ENCODE measurements around the gene PDE6A.

PDE6A gene

GRCh38 chr5:149924486-149924885 is 20.1 kb downstream of the PDE6A start:
- DNase-seq = no peak

GRCh38 chr5:149922950-149923349 is 21.6 kb downstream of the PDE6A start:
- no peak for DNase-seq

DNA sequence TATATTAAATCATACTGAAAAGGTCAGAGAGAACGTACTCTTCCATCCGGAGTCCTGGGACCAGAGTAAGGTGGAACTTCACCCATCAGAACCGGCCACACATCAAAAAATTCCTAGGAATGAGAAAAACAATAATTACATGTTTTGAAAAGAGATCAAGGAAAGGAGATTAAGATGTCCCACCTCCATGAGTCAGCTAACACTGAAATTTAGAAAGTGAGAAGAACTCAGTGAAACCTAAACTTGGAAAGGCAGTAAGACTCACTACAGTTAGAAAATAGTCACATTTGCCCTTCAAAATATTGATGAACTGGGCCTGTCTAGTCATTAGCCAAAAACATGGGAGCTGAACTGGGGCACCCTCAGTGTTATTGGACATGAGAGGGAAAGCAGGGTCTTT is 23.0 kb downstream of the PDE6A start:
- no peak for DNase-seq

GRCh38 chr5:149917073-149917676 is 27.4 kb downstream of the PDE6A start:
- no peak for DNase-seq

GRCh38 chr5:149916334-149917072 is 28.1 kb downstream of the PDE6A start:
- DNase-seq = no peak

- no peak for DNase-seq
Measured at GRCh38 chr5:149915392-149916260, 29.0 kb downstream of the PDE6A start.

DNA sequence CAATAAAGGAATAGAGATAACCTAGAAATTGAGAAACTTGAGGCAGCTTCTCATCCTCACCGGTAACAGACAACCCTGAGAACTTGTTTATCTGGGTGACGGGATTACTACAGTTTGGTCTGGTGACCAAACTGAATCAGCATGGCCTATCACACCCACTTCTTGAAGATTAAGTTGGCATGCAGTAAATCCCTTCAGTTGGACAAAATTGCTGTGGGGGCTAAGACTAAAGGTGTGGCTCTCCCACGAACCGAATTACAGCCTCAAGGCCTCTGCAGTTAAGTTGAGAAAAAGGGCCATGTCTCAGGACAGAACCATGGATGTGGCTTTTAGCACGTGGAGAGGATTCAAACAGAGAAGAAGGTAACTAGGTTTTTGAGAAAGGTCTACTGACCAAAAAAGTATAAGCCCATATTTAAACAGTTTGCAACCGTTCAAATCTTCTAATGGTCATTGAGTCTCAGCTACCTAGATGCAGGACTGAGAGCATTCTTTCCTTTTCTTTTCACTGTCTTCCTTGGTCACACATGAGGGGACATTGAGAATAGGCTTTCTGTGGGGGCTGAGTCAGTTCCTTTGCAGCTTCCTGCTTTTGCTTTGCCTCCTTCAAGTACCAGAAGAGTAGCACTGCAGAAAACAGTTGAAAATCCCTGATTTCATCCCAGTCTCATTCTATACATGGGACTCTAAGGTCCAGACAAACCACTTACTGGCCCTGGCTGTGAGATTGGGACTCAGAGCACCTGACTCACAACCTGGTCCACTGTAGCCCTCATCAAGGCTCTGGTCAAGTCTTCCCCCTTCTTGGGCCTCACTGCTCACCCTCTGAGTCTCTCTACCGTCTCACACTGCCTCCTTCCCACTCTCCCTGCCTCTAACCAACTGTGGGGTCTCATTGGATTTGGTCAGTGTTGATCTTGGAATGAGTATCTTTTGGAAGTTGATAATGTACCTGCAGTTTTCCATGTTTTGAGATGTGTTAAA is 30.9 kb downstream of the PDE6A start:
- DNase-seq = no peak

- no peak for DNase-seq
Measured at GRCh38 chr5:149912226-149912871, 32.2 kb downstream of the PDE6A start.

DNA sequence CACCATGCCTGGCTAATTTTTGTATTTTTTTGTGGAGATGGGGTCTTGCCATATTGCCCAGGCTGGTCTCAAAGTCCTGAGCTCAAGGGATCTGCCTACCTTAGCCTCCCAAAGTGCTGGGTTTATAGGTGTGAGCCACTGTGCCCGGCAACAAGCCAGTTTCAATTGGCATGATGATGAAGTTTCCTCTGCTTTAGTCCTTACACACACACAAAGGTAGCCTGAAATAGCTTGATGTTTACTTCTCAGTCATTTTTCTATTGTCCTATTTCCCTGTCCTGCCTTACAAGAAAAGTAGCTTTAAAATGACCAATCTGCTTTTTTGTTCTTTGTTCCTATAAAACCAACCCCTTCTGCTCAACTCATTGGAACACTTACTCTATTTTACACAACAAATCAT is 33.6 kb downstream of the PDE6A start:
- DNase-seq = no peak

DNA sequence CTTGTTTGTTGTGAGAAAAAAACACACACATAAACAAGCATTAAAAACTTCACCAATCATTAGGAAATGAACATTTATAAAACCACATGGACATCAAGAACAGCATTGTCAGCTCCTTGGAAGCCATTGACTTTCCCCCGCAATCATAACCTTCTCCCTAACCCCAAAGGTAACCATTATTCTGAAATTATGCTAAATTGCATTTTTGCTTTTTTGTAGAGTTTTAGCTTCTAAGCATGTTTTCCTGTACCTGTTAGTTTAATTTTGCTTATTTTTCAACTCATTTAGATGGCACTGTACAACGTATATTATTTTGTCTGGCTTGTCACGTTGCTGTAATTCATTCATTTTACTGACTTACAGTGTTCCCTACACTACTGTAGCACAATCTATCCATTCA is 36.8 kb downstream of the PDE6A start:
- no peak for DNase-seq

DNA sequence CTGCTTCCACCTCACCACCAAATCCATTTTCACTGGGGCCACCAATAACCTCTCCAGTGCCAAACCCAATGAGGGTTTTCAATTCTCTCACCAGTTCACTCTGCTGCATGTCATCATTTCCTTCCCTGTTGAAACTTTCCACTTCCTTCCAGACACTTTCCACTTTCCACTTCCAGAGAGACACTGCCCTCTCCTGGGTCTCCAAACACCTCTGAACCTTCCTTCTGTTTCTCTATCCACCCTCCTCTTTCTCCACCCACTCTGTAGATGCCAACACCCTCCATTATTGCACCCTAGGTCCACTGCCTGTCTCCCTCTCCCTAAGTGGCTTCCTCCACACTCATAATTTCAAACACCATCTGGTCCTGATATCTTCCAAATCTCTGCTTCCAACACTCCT is 39.6 kb downstream of the PDE6A start:
- DNase-seq = no peak

- DNase-seq = no peak
Measured at GRCh38 chr5:149904293-149904886, 40.2 kb downstream of the PDE6A start.

DNA sequence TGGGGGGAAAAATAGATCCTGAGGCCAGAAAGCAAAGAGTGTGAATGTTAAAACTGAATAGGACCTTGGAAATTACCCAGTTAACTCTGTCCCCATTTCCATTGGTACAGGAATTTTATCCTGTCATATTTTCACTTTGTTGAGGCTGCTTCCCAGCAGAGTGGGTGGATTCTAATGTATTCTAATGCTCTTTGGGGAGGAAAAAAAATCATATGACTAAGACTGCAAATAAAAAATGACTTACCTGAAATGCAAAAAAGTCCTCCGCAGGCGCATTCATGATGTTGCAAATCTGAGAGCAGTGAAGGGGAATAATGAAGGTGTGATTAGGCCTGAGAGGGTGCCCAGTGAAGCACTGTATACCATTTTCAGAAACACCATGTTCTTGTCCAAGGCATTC is 41.2 kb downstream of the PDE6A start:
- DNase-seq = no peak

DNA sequence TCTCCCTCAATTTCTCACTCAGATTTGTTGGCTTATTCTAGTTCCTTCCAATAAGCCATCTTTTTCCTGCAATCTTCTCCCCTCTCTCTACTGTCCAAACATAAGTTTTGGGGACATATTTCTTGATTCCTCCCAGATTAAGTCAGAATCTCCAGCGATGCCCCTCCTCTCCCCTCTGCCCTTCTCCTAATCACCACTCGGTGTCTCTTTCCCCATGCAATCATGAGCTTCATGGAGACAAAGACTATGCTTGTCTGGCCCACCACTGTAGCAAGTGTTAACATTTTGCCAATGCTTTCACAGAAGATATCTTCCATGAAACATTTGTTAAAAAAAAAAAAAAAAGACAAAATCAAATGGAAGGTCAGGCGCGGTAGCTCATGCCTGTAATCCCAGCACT is 42.4 kb downstream of the PDE6A start:
- no peak for DNase-seq

- DNase-seq = no peak
Measured at GRCh38 chr5:149901511-149901910, 43.1 kb downstream of the PDE6A start.

GRCh38 chr5:149900390-149900789 is 44.2 kb downstream of the PDE6A start:
- DNase-seq = no peak

- DNase-seq = no peak
Measured at GRCh38 chr5:149898811-149899210, 45.8 kb downstream of the PDE6A start.

- DNase-seq = no peak
Measured at GRCh38 chr5:149895416-149896345, 48.9 kb downstream of the PDE6A start.

DNA sequence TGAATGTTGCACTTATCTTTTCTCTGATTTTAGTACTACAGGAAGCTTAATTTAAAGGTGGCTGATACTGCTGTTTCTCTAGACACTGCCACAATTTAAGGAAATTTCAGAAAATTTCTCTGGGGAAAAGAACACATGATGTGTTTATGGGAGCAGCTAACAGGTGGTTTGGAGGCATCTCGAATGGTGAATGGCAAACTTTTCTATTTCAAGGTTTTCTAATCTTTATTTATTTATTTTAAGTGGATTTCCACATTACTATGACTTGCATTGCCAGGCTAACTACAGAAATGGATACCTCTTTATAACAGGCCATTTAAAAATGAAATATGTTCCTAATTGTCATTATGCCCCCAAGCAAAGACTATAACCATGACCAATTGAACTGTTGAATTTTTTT is 50.4 kb downstream of the PDE6A start:
- no peak for DNase-seq

- DNase-seq = no peak
Measured at GRCh38 chr5:149893403-149893931, 51.1 kb downstream of the PDE6A start.

All from NCI-H524 treated with DMSO at 0.1 percent for 48 hours (cell line).